Spleen (tissue), 7 donors: ENCODE results near the gene RNASE12.

Experiments used
- POLR2A ChIP-seq, 3 donors: fragments of 450-650 bp; IDR thresholded peaks; one replicate each; pipeline ENCODE4 v1.5.1; 2017; ENCODE audit warnings: antibody characterized with exemption in 3 of 3, mild to moderate bottlenecking in 1 of 3
- POLR2AphosphoS5 ChIP-seq, 3 donors: sonication (generic); formaldehyde crosslinking; IDR thresholded peaks; one replicate each; pipeline ENCODE4 v1.5.1; 2017; ENCODE audit warnings: antibody characterized with exemption in 3 of 3
- TF ChIP-seq, protein P1 (sequence below), 11 experiments: fragments of 200-600 bp in 7 of 11; fragments of 450-650 bp in 4 of 11; sonication (generic) in 4 of 11; IDR thresholded peaks in 8 of 11; conservative IDR thresholded peaks in 3 of 11; 1 replicate in 7 of 11; 2 replicates in 4 of 11; pipeline versions ENCODE4 v1.4.0 to v1.8.0; 2016 to 2021; ENCODE audit warnings: antibody characterized with exemption in 11 of 11, inconsistent platforms in 4 of 11, mild to moderate bottlenecking in 1 of 11
- donor health status: DM: no; HTN: no; CAD: no; lungs with moderate emphysema.
- donor health status: DM: no; HTN: no; CAD: no.
- donor health status: DM: no; HTN: no; CAD: no.

DNA sequence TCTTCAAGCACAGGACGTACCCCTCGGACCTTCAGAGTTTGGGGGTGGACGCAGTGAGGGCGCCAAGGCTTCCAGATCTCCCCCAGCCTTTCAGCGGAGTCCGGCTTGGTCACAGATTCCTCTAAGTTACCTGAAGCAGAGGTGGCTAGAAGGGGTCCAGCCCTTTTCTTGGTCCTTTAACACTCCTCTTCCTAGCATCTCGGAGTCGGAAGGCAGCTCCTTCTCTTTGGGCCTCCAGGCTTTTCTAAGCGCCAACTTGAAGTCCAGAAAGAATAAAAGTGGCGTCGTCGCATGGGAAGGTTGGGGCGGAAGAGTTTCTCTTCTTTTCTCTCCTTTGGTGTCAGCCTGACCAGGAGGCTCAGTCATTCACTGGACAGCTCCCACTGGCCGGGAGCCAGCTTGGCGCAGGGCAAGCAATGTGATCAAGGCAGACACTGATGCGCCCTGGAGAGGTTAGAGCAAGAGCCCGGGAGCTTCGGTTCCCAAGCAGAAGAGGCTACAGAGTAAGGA lies 40.8 kb upstream of the RNASE12 start:
- no peak for TF ChIP-seq POLR2AphosphoS5 (IDR thresholded peaks at IDR 0.05)
- TF ChIP-seq, protein P1, sequence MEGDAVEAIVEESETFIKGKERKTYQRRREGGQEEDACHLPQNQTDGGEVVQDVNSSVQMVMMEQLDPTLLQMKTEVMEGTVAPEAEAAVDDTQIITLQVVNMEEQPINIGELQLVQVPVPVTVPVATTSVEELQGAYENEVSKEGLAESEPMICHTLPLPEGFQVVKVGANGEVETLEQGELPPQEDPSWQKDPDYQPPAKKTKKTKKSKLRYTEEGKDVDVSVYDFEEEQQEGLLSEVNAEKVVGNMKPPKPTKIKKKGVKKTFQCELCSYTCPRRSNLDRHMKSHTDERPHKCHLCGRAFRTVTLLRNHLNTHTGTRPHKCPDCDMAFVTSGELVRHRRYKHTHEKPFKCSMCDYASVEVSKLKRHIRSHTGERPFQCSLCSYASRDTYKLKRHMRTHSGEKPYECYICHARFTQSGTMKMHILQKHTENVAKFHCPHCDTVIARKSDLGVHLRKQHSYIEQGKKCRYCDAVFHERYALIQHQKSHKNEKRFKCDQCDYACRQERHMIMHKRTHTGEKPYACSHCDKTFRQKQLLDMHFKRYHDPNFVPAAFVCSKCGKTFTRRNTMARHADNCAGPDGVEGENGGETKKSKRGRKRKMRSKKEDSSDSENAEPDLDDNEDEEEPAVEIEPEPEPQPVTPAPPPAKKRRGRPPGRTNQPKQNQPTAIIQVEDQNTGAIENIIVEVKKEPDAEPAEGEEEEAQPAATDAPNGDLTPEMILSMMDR (IDR thresholded peaks at IDR 0.05 in 8 of 11, conservative IDR thresholded peaks at IDR 0.05 in 3 of 11): no peak
- TF ChIP-seq POLR2A (IDR thresholded peaks at IDR 0.05): no peak
